Mesenteric fat pad (tissue), 1 donor: ENCODE data around the gene ZFP36L1. TPM values are rescaled to one million over a fixed set of nuclear protein-coding genes. Genes with fewer than 3 reads are reported as not detected.

Source experiments
- DNase-seq: peaks from one replicate; pipeline ENCODE4 v3.0.0-alpha.2; 2020; ENCODE audit warnings: low spot score
- total RNA-seq: library from RNA; stranded (reverse); fragmentation: NEBNext Ultra II Directional; extraction: Animal tissue kit (Norgen Biotek cat#: 25700); gene quantifications from one replicate; pipeline ENCODE4 v1.2.1, GENCODE V29; 2021
- donor health status: DM: yes; HTN: yes; CAD: no.

The ZFP36L1 gene
- total RNA-seq, 1 donor from 2014 or later = 477 TPM

DNA sequence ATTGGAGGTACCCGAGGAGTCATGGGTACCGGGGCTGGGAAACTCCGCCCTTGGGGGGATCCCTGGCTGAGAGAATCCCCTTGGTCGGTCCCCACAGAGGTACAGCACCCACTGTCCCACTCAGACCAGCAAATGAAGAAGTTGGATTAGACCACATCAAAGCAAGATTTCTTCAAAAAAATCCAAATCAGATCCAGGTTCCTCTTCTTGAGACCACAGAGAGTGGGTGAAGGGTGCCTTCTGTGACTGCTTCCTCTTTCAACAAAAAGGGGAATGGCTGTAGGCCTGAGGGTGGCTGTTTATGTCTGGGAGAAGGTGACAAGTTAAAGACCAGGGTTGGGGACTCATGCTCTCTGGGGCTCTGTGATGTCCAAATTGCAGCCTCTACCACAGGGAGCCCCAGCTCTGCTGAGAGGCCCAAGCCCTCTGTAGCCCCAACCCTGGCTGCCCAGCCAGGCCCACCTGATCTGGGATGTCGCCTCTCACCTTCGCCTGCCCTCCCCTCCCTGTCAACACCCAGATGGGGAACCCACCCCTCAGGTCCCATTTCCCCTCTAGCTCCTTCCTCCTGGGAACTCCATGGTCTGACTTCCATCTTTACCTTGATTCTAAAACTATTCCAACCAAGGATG lies 50.9 kb downstream of the ZFP36L1 start:
- DNase-seq = peak; percentile 51

DNA sequence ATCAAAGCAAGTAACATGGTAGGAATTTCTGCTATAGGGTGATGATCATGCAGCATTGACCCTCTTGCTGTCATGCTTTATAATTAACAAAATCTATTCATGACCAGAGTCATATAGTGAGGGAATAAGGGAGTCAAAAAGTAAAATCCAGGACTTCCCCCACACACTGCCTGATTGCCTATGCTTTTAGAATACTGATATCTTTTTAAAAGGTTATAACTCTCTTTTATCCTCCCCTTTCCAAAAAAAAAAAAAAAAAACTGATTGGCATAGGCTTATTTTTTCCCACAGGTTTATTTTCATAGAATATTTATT lies 51.4 kb downstream of the ZFP36L1 start:
- DNase-seq = no peak

DNA sequence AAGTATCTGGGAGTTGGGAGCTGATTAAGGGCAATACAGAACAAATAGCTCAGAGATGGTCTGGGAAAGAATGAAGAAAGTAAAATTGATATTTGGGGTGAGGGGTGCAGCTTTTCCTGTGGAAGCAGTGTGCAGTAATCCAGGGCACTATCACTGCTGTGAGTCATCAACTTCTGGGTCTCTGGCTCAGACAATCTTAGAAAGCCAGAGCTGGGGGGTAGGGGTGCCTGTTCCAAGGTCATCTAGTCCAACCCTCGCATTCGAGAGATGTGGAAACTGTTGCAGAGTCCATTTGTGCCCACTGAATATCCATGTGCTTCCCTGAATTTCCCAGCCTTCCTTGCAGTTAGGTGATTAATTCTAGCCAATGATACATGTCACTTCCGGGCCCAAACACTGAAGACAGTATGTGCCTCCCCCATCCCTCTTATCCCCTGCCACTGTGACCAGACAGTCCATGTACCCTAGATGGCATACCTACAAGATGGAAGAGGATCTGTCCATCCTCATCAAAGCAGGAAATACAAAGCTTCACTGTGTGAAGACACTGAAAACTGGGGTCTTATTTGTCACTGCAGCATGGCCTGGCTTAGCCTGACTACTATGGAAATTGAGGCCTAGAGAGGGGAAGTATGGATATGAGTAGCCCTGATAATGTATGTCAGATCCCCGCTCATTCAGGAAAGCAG lies 51.9 kb downstream of the ZFP36L1 start:
- no peak for DNase-seq

DNA sequence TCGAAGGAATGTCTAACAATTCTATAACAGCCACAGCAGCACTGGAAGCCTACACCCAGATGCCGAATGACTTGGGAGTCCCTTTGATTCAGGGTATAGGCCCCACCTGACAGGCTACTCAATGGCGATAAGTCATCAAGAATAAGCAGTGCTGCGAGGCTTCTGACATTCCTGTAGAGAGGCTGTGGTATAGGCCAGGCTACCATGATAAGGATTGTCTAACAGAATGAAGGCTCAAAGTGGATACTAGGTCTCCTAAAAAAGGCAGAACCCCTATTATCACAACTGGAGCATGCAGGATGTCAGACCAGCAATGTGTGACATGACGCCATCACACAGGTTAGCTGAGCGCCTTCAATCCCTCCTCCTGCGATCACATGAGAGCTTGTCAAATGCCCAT lies 53.2 kb downstream of the ZFP36L1 start:
- DNase-seq = peak; percentile 39

DNA sequence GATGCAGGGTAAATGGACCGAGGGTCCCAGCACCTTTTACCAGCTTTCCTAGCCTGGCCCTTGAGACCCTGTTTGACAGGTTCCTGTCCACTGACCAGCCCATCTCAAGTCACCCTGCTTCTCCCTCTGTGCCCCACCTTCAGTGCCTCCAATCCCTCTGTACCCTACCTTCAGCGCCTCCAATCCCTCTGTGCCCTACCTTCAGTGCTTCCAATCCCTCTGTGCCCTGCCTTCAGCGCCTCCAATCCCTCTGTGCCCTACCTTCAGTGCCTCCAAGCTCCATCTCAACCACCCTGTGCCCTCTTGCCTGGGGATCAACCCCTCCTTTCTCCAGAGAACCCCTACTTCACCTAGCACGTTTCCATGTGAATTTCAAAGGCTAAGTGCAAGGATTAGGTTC lies 54.3 kb downstream of the ZFP36L1 start:
- DNase-seq = peak; percentile 26

Other genes starting within 250 kb of the ZFP36L1 start
- 215 TPM for gene ACTN1, start 186.2 kb upstream of the ZFP36L1 start, total RNA-seq